ENCODE results near the gene HDDC2. TPM values are rescaled to one million over a fixed set of nuclear protein-coding genes. Genes with fewer than 3 reads are reported as not detected.

The HDDC2 gene
- total and polyA plus RNA-seq, 2 experiments from 2014 or later, result 69.5 to 131 TPM

- no peaks in the 10 kb centered on the region for H3K79me2 ChIP-seq (replicated peaks; ENCODE audit: insufficient read depth)
- Mint-ChIP-seq H3K4me1 (peaks cover 6% of the 10 kb centered on the region), H3K36me3 (ENCODE audit: low read depth) (no peaks in the 10 kb centered on the region), H3K27me3 (ENCODE audit: insufficient read depth, low read depth, poor library complexity) (no peaks in the 10 kb centered on the region), H3K27ac (no peak overlapping the region), H3K4me3 (no peak overlapping the region), H3K9me3 (peaks cover 6% of the 10 kb centered on the region; the same call in 2 of the 3 replicates)
- ATAC-seq (no peak), DNase-seq (ENCODE audit: low spot score) (no peak)
- H3K4me2 ChIP-seq, result no peak overlapping the region
- H3K27ac ChIP-seq (ENCODE audit: low read depth), result no peak overlapping the region
- H4K20me1 ChIP-seq (replicated peaks; ENCODE audit: insufficient read depth), result no peaks in the 10 kb centered on the region
- no peaks in the 10 kb centered on the region for H3K36me3 ChIP-seq (ENCODE audit: insufficient read depth)
- no peaks in the 10 kb centered on the region for H3K27me3 ChIP-seq (ENCODE audit: insufficient read depth)
- TF ChIP-seq STAT1 (IDR thresholded peaks at IDR 0.05; ENCODE audit: unreplicated experiment) (no peak), NANOG (IDR thresholded peaks at IDR 0.05; ENCODE audit: borderline replicate concordance) (no peak), ZNF331 (CRISPR knock-in tag; IDR thresholded peaks at IDR 0.05; ENCODE audit: low read depth) (no peak), ZNF114 (CRISPR knock-in tag; IDR thresholded peaks at IDR 0.05) (no peak), REST (IDR thresholded peaks at IDR 0.05; ENCODE audit: unreplicated experiment) (no peak), EZH2phosphoT487 (IDR thresholded peaks at IDR 0.05; ENCODE audit: unreplicated experiment) (no peak), JUNB (IDR thresholded peaks at IDR 0.05; ENCODE audit: unreplicated experiment) (no peak), EZH2 (IDR thresholded peaks at IDR 0.05; ENCODE audit: low read depth, unreplicated experiment) (no peak), CREB1 (CRISPR knock-in tag; IDR thresholded peaks at IDR 0.05; ENCODE audit: low read depth) (no peak), ZNF462 (CRISPR knock-in tag; IDR thresholded peaks at IDR 0.05) (no peak), POLR2AphosphoS5 (IDR thresholded peaks at IDR 0.05; ENCODE audit: low read depth) (no peak)
- TF ChIP-seq, protein P1, sequence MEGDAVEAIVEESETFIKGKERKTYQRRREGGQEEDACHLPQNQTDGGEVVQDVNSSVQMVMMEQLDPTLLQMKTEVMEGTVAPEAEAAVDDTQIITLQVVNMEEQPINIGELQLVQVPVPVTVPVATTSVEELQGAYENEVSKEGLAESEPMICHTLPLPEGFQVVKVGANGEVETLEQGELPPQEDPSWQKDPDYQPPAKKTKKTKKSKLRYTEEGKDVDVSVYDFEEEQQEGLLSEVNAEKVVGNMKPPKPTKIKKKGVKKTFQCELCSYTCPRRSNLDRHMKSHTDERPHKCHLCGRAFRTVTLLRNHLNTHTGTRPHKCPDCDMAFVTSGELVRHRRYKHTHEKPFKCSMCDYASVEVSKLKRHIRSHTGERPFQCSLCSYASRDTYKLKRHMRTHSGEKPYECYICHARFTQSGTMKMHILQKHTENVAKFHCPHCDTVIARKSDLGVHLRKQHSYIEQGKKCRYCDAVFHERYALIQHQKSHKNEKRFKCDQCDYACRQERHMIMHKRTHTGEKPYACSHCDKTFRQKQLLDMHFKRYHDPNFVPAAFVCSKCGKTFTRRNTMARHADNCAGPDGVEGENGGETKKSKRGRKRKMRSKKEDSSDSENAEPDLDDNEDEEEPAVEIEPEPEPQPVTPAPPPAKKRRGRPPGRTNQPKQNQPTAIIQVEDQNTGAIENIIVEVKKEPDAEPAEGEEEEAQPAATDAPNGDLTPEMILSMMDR (conservative IDR thresholded peaks at IDR 0.05; ENCODE audit: low read depth in 2 of 2), result no peak
- TF ChIP-seq, protein P2, sequence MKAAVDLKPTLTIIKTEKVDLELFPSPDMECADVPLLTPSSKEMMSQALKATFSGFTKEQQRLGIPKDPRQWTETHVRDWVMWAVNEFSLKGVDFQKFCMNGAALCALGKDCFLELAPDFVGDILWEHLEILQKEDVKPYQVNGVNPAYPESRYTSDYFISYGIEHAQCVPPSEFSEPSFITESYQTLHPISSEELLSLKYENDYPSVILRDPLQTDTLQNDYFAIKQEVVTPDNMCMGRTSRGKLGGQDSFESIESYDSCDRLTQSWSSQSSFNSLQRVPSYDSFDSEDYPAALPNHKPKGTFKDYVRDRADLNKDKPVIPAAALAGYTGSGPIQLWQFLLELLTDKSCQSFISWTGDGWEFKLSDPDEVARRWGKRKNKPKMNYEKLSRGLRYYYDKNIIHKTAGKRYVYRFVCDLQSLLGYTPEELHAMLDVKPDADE (IDR thresholded peaks at IDR 0.05), result no peak
- H2AFZ ChIP-seq, result no peak overlapping the region
- no peak overlapping the region for H3K4me3 ChIP-seq
- no peaks in the 10 kb centered on the region for H3F3A ChIP-seq (replicated peaks; ENCODE audit: low read depth)
- 0 out of 2 replicates have a peak, but pooled peaks cover 2% of the 10 kb centered on the region for H3K4me1 ChIP-seq (ENCODE audit: insufficient read depth)
- H3K9me2 ChIP-seq (ENCODE audit: insufficient read depth), result 0 out of 2 replicates have a peak, but pooled peaks cover 4% of the 10 kb centered on the region
Observed at GRCh38 chr6:125307964-125308615, 6.3 kb upstream of the HDDC2 start.
